HAP-1 (cell line): ENCODE measurements around the gene TRIM8.

Experiments used
- DNase-seq, 2 experiments: peaks; one replicate each; pipeline ENCODE4 v3.0.0-alpha.2; 2016 to 2020; ENCODE audit warnings: low spot score in 2 of 2
- H3K27me3 ChIP-seq: fragments of 250-450 bp; sonication (Bioruptor Pico); 2 replicates; pipeline ENCODE4 v1.5.1; 2020; ENCODE audit warnings: low read depth, mild to moderate bottlenecking, moderate library complexity
- H3K36me3 ChIP-seq: fragments of 250-450 bp; sonication (Bioruptor Pico); replicated peaks from 2 replicates; pipeline ENCODE4 v1.5.1; 2020; ENCODE audit warnings: mild to moderate bottlenecking
- H3K4me1 ChIP-seq: fragments of 250-450 bp; sonication (Bioruptor Pico); 2 replicates; pipeline ENCODE4 v1.5.1; 2020; ENCODE audit warnings: mild to moderate bottlenecking
- H3K4me3 ChIP-seq: fragments of 250-450 bp; sonication (Bioruptor Pico); 2 replicates; pipeline ENCODE4 v1.5.1; 2020; ENCODE audit warnings: mild to moderate bottlenecking, moderate library complexity
- H3K9me3 ChIP-seq: fragments of 250-450 bp; sonication (Bioruptor Pico); 2 replicates; pipeline ENCODE4 v1.5.1; 2020; ENCODE audit warnings: mild to moderate bottlenecking, moderate library complexity
- in situ Hi-C: fragments of 300-500 bp; cut with MboI; formaldehyde crosslinking; loops from 3 replicates; pipeline ENCODE4 v1.14.3; 2020; ENCODE audit warnings: low sequenced_read_pairs, inconsistent platforms, mixed read lengths

TRIM8 gene

GRCh38 chr10:102632394-102633111 lies 11.7 kb upstream of the TRIM8 start:
- DNase-seq = no peak
- in situ Hi-C loops = no loop called here
- no peaks in the 10 kb centered on the region; the same call in 1 of the 2 replicates for H3K27me3 ChIP-seq
- H3K4me1 ChIP-seq = peaks cover 13% of the 10 kb centered on the region
- no peak overlapping the region for H3K4me3 ChIP-seq
- no peaks in the 10 kb centered on the region; the same call in none of the 2 replicates for H3K36me3 ChIP-seq
- H3K9me3 ChIP-seq = no peaks in the 10 kb centered on the region

- in situ Hi-C loops = no loop called here
- no peak for DNase-seq
- Histone ChIP-seq H3K27me3 (no peaks in the 10 kb centered on the region; the same call in 1 of the 2 replicates), H3K9me3 (no peaks in the 10 kb centered on the region), H3K4me1 (peaks cover 6% of the 10 kb centered on the region), H3K36me3 (no peaks in the 10 kb centered on the region; the same call in none of the 2 replicates), H3K4me3 (no peak overlapping the region)
Measured at GRCh38 chr10:102633287-102633686, 11.0 kb upstream of the TRIM8 start.

GRCh38 chr10:102633848-102634247 lies 10.4 kb upstream of the TRIM8 start:
- in situ Hi-C loops = no loop called here
- no peak for DNase-seq
- Histone ChIP-seq H3K9me3 (no peaks in the 10 kb centered on the region), H3K4me3 (no peak overlapping the region), H3K27me3 (no peaks in the 10 kb centered on the region; the same call in 1 of the 2 replicates), H3K4me1 (peaks cover 5% of the 10 kb centered on the region), H3K36me3 (no peaks in the 10 kb centered on the region; the same call in none of the 2 replicates)

- Histone ChIP-seq H3K9me3 (no peaks in the 10 kb centered on the region), H3K4me3 (no peak overlapping the region), H3K36me3 (no peaks in the 10 kb centered on the region; the same call in none of the 2 replicates), H3K4me1 (no peaks in the 10 kb centered on the region; the same call in 1 of the 2 replicates), H3K27me3 (no peaks in the 10 kb centered on the region; the same call in 1 of the 2 replicates)
- in situ Hi-C loops = no loop called here
- no peak for DNase-seq
Measured at GRCh38 chr10:102634686-102635085, 9.6 kb upstream of the TRIM8 start.

- no peak overlapping the region for H3K4me3 ChIP-seq
- in situ Hi-C loops = no loop called here
- no peak for DNase-seq
- H3K9me3 ChIP-seq = no peaks in the 10 kb centered on the region
- H3K4me1 ChIP-seq = no peaks in the 10 kb centered on the region
- no peaks in the 10 kb centered on the region; the same call in 1 of the 2 replicates for H3K27me3 ChIP-seq
- H3K36me3 ChIP-seq = no peaks in the 10 kb centered on the region; the same call in 1 of the 2 replicates
Measured at GRCh38 chr10:102635377-102635776, 8.9 kb upstream of the TRIM8 start.

- Histone ChIP-seq H3K9me3 (no peaks in the 10 kb centered on the region), H3K4me3 (no peak overlapping the region), H3K36me3 (no peaks in the 10 kb centered on the region), H3K27me3 (no peaks in the 10 kb centered on the region; the same call in 1 of the 2 replicates), H3K4me1 (peaks cover 5% of the 10 kb centered on the region)
- in situ Hi-C loops = no loop called here
- DNase-seq = no peak
Measured at GRCh38 chr10:102639537-102639936, 4.7 kb upstream of the TRIM8 start.

- peaks cover 5% of the 10 kb centered on the region for H3K4me1 ChIP-seq
- DNase-seq = no peak
- in situ Hi-C loops = no loop called here
- no peaks in the 10 kb centered on the region; the same call in 1 of the 2 replicates for H3K27me3 ChIP-seq
- no peaks in the 10 kb centered on the region for H3K9me3 ChIP-seq
- peak overlapping the region; percentile 61 for H3K4me3 ChIP-seq
- no peaks in the 10 kb centered on the region; the same call in 1 of the 2 replicates for H3K36me3 ChIP-seq
Measured at GRCh38 chr10:102641402-102641801, 2.9 kb upstream of the TRIM8 start.

GRCh38 chr10:102641880-102642735 lies 2.2 kb upstream of the TRIM8 start:
- peak; percentile 96 to 100 for DNase-seq
- no peaks in the 10 kb centered on the region for H3K9me3 ChIP-seq
- H3K27me3 ChIP-seq = no peaks in the 10 kb centered on the region
- H3K36me3 ChIP-seq = peaks cover 5% of the 10 kb centered on the region; the same call in 1 of the 2 replicates
- in situ Hi-C loops = no loop called here
- H3K4me1 ChIP-seq = peaks cover 9% of the 10 kb centered on the region
- peak overlapping the region; percentile 61 for H3K4me3 ChIP-seq

GRCh38 chr10:102642736-102643335 lies 1.4 kb upstream of the TRIM8 start:
- peak; percentile 34 to 62 for DNase-seq
- Histone ChIP-seq H3K4me1 (peaks cover 10% of the 10 kb centered on the region), H3K27me3 (no peaks in the 10 kb centered on the region), H3K36me3 (peaks cover 5% of the 10 kb centered on the region; the same call in 1 of the 2 replicates), H3K4me3 (peak overlapping the region; percentile 61), H3K9me3 (no peaks in the 10 kb centered on the region)
- in situ Hi-C loops = no loop called here

- no peaks in the 10 kb centered on the region for H3K9me3 ChIP-seq
- in situ Hi-C loops = no loop called here
- H3K4me1 ChIP-seq = peaks cover 10% of the 10 kb centered on the region
- peak; percentile 62 to 74 for DNase-seq
- H3K36me3 ChIP-seq = peaks cover 7% of the 10 kb centered on the region
- H3K27me3 ChIP-seq = no peaks in the 10 kb centered on the region
- H3K4me3 ChIP-seq = peak overlapping the region; percentile 62
Measured at GRCh38 chr10:102643336-102644065, 778 bp upstream of the TRIM8 start.

GRCh38 chr10:102644646-102645387 lies 538 bp downstream of the TRIM8 start:
- peaks cover 7% of the 10 kb centered on the region for H3K36me3 ChIP-seq
- H3K4me1 ChIP-seq = peaks cover 10% of the 10 kb centered on the region
- in situ Hi-C loops = no loop called here

GRCh38 chr10:102645388-102645740 lies 1.1 kb downstream of the TRIM8 start:
- Histone ChIP-seq H3K9me3 (no peaks in the 10 kb centered on the region), H3K36me3 (peaks cover 7% of the 10 kb centered on the region), H3K4me1 (peaks cover 10% of the 10 kb centered on the region), H3K4me3 (peak overlapping the region; percentile 62), H3K27me3 (no peaks in the 10 kb centered on the region)
- in situ Hi-C loops = no loop called here
- DNase-seq = peak; percentile 30 to 61

More at GRCh38 chr10:102644646-102645387, 538 bp downstream of the TRIM8 start:
- no peaks in the 10 kb centered on the region for H3K9me3 ChIP-seq
- peak overlapping the region; percentile 62 for H3K4me3 ChIP-seq
- H3K27me3 ChIP-seq = no peaks in the 10 kb centered on the region
- DNase-seq = peak; percentile 56 to 87
